Neuronal stem cell (in vitro differentiated cells): ENCODE measurements around the gene GIT2.

Experiments
- DNase-seq: peaks from one replicate; pipeline ENCODE4 v3.0.0-alpha.2; 2013; ENCODE audit warnings: low spot score
- H2AFZ ChIP-seq: one replicate; pipeline ENCODE4 v1.6.1; 2013; ENCODE audit warnings: mild to moderate bottlenecking, low read length, inconsistent platforms
- H2AK5ac ChIP-seq: 2 replicates; pipeline ENCODE4 v1.6.1; 2013; ENCODE audit warnings: low read depth, mild to moderate bottlenecking, inconsistent platforms, low read length, moderate library complexity, mixed read lengths
- H2BK120ac ChIP-seq: 2 replicates; pipeline ENCODE4 v1.6.1; 2013; ENCODE audit warnings: low read depth, mild to moderate bottlenecking, inconsistent platforms, low read length, moderate library complexity, mixed read lengths
- H2BK12ac ChIP-seq: one replicate; pipeline ENCODE4 v1.6.1; 2013; ENCODE audit warnings: low read length, inconsistent platforms
- H2BK15ac ChIP-seq: 2 replicates; pipeline ENCODE4 v1.6.1; 2013; ENCODE audit warnings: mild to moderate bottlenecking, low read length, inconsistent platforms, mixed read lengths
- H2BK5ac ChIP-seq: one replicate; pipeline ENCODE4 v1.6.1; 2013; ENCODE audit warnings: inconsistent platforms, mild to moderate bottlenecking, low read length, moderate library complexity
- H3K14ac ChIP-seq: one replicate; pipeline ENCODE4 v1.6.1; 2013; ENCODE audit warnings: low read length, inconsistent platforms
- H3K18ac ChIP-seq: 2 replicates; pipeline ENCODE4 v1.6.1; 2013; ENCODE audit warnings: low read length, inconsistent platforms
- H3K23ac ChIP-seq: 2 replicates; pipeline ENCODE4 v1.6.1; 2013; ENCODE audit warnings: low read depth, mild to moderate bottlenecking, mixed read lengths, low read length, inconsistent platforms; ENCODE audit not compliant: poor library complexity
- H3K27ac ChIP-seq: replicated peaks from 3 replicates; pipeline ENCODE4 v1.5.1; 2013; ENCODE audit warnings: low read length, inconsistent platforms
- H3K27me3 ChIP-seq, 3 experiments: 2 replicates each; pipeline ENCODE4 v1.6.1; 2013; ENCODE audit warnings: low read length in 3 of 3, mild to moderate bottlenecking in 2 of 3, inconsistent platforms in 1 of 3, low read depth in 1 of 3, mixed read lengths in 1 of 3, moderate library complexity in 1 of 3; ENCODE audit not compliant: control insufficient read depth in 3 of 3, insufficient read depth in 3 of 3
- H3K36me3 ChIP-seq, 2 donors: replicated peaks in 1 of 2; 2 replicates each; pipeline ENCODE4 v1.6.1; 2013; ENCODE audit warnings: low read length in 2 of 2; ENCODE audit not compliant: control insufficient read depth in 2 of 2, insufficient read depth in 2 of 2
- H3K4ac ChIP-seq: 2 replicates; pipeline ENCODE4 v1.6.1; 2013; ENCODE audit warnings: inconsistent platforms, mild to moderate bottlenecking, low read length, moderate library complexity
- H3K4me1 ChIP-seq, 2 donors: 1 replicate in 1 of 2; 2 replicates in 1 of 2; pipeline ENCODE4 v1.6.1; 2013; ENCODE audit warnings: low read length in 2 of 2, low read depth in 1 of 2; ENCODE audit not compliant: control insufficient read depth in 2 of 2, insufficient read depth in 1 of 2
- H3K4me2 ChIP-seq: one replicate; pipeline ENCODE4 v1.6.1; 2013; ENCODE audit warnings: mild to moderate bottlenecking, low read length, inconsistent platforms; ENCODE audit not compliant: insufficient read depth, poor library complexity, severe bottlenecking
- H3K4me3 ChIP-seq, 2 donors: 2 replicates each; pipeline ENCODE4 v1.5.1; 2013; ENCODE audit warnings: low read length in 2 of 2, mild to moderate bottlenecking in 2 of 2, inconsistent platforms in 1 of 2, moderate library complexity in 1 of 2
- H3K79me1 ChIP-seq: one replicate; pipeline ENCODE4 v1.6.1; 2013; ENCODE audit warnings: low read depth, mild to moderate bottlenecking, inconsistent platforms, low read length, moderate library complexity
- H3K9ac ChIP-seq: one replicate; pipeline ENCODE4 v1.6.1; 2013; ENCODE audit warnings: mild to moderate bottlenecking, low read depth, low read length, inconsistent platforms; ENCODE audit not compliant: poor library complexity
- H3K9me3 ChIP-seq, 2 donors: replicated peaks in 1 of 2; 2 replicates each; pipeline versions ENCODE3 to v1.6.1; 2013; ENCODE audit warnings: low read length in 2 of 2, mild to moderate bottlenecking in 2 of 2, inconsistent platforms in 1 of 2, low read depth in 1 of 2, mixed read lengths in 1 of 2, moderate library complexity in 1 of 2; ENCODE audit not compliant: control insufficient read depth in 2 of 2, insufficient read depth in 1 of 2
- H4K8ac ChIP-seq: one replicate; pipeline ENCODE4 v1.6.1; 2013; ENCODE audit warnings: low read depth, mild to moderate bottlenecking, inconsistent platforms, low read length, moderate library complexity
- H4K91ac ChIP-seq: one replicate; pipeline ENCODE4 v1.6.1; 2013; ENCODE audit warnings: low read length, low read depth, mild to moderate bottlenecking, inconsistent platforms; ENCODE audit not compliant: poor library complexity
- WGBS, 2 donors: extraction: QIAGEN DNeasy Blood & Tissue Kit; methylation state at CpG; one replicate each; pipeline ENCODE4 v1.1.7; 2013; ENCODE audit warnings: missing lambda C conversion rate in 2 of 2, mixed read lengths in 1 of 2; ENCODE audit not compliant: insufficient read length in 2 of 2, insufficient replicate concordance in 1 of 2; ENCODE audit errors: extremely low coverage in 2 of 2; 5-methylcytosine and 5-hydroxymethylcytosine counted together

The GIT2 gene

DNA sequence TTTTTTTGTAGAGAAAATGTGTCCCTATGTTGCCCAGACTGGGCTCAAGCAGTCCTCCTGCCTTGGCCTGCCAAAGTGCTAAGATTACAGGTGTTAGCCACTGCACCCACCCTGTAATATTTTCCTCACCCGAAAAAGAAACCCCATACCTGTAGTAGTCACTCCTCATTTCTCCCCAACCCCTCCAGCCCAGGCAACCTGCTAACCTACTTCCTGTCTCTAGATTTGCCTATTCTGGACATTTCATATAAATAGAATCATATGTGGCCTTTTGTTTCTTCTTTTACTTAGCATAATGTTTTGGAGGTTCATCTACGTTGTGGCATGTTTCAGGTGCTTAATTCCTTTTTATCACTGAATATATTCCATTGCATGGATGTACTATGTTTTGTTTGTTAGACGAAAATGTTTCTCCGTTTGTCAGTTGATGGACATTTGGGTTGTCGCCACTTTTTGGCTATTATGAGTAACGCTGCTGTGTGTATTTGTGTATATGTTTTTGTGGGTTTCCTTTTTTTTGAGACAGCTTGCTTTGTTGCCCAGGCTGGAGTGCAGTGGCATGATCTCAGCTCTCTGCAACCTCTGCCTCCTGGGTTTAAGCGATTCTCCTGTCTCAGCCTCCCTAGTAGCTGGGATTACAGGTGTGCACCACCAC lies 9.3 kb upstream of the GIT2 start:
- H3K27ac ChIP-seq, result no peak overlapping the region
- H2BK120ac ChIP-seq, result no peak overlapping the region
- H2BK12ac ChIP-seq, result no peak overlapping the region
- no peak overlapping the region for H3K4me3 ChIP-seq
- H3K9ac ChIP-seq, result no peak overlapping the region
- WGBS, 2 donors, result no CpG with 5 or more reads among the region's 7 CpGs
- no peak overlapping the region for H3K4ac ChIP-seq
- no peaks in the 10 kb centered on the region for H3K36me3 ChIP-seq
- no peak overlapping the region for H3K4me2 ChIP-seq
- no peak overlapping the region for H3K23ac ChIP-seq
- H2BK15ac ChIP-seq, result no peak overlapping the region
- H3K4me1 ChIP-seq, result no peaks in the 10 kb centered on the region
- H3K27me3 ChIP-seq, result peaks cover 0 to under 1% (median 0%) of the 10 kb centered on the region in 3 experiments
- no peak overlapping the region for H4K8ac ChIP-seq
- no peak overlapping the region for H3K14ac ChIP-seq
- H2AFZ ChIP-seq, result no peak overlapping the region
- DNase-seq, result no peak
- no peaks in the 10 kb centered on the region for H3K9me3 ChIP-seq
- H2AK5ac ChIP-seq, result no peak overlapping the region
- H2BK5ac ChIP-seq, result no peak overlapping the region
- no peak overlapping the region for H3K18ac ChIP-seq
- no peaks in the 10 kb centered on the region for H3K79me1 ChIP-seq
- H4K91ac ChIP-seq, result no peak overlapping the region

GRCh38 chr12:110004598-110004997 lies 8.4 kb upstream of the GIT2 start:
- Histone ChIP-seq H3K4me3 (no peak overlapping the region), H3K36me3 (no peaks in the 10 kb centered on the region), H3K4me2 (no peak overlapping the region), H2BK12ac (no peak overlapping the region), H3K9me3 (no peaks in the 10 kb centered on the region), H3K4ac (no peak overlapping the region), H3K27ac (no peak overlapping the region), H4K8ac (no peak overlapping the region), H2BK5ac (no peak overlapping the region), H3K4me1 (peaks cover 3 to 6% of the 10 kb centered on the region in 2 donors), H3K9ac (no peak overlapping the region), H3K79me1 (no peaks in the 10 kb centered on the region), H2AFZ (no peak overlapping the region), H3K18ac (no peak overlapping the region), H3K23ac (no peak overlapping the region), H2AK5ac (no peak overlapping the region), H2BK120ac (no peak overlapping the region), H2BK15ac (no peak overlapping the region), H3K27me3 (peaks cover 0 to 9% (median 0%) of the 10 kb centered on the region in 3 experiments), H3K14ac (no peak overlapping the region), H4K91ac (no peak overlapping the region)
- WGBS, 2 donors, result no CpG with 5 or more reads among the region's 4 CpGs
- DNase-seq, result no peak

- H3K27ac ChIP-seq, result no peak overlapping the region
- WGBS, 2 donors, result no CpG with 5 or more reads among the region's 8 CpGs
These were observed 6.7 kb upstream of the GIT2 start for GRCh38 chr12:110002676-110003515.

GRCh38 chr12:110001596-110001995 lies 5.4 kb upstream of the GIT2 start:
- H3K14ac ChIP-seq, result no peak overlapping the region
- H3K23ac ChIP-seq, result no peak overlapping the region
- no peak overlapping the region for H2AFZ ChIP-seq
- H3K27me3 ChIP-seq, result peaks cover 0 to 9% (median 0%) of the 10 kb centered on the region in 3 experiments
- no peak overlapping the region for H3K18ac ChIP-seq
- H3K79me1 ChIP-seq, result peaks cover 2% of the 10 kb centered on the region
- H3K9me3 ChIP-seq, result no peaks in the 10 kb centered on the region
- no peak overlapping the region for H3K27ac ChIP-seq
- no peak overlapping the region for H2AK5ac ChIP-seq
- H3K4me1 ChIP-seq, result peaks cover 6 to 7% of the 10 kb centered on the region in 2 donors
- H3K4me3 ChIP-seq, result no peak overlapping the region
- no peak overlapping the region for H4K8ac ChIP-seq
- DNase-seq, result no peak
- no peak overlapping the region for H4K91ac ChIP-seq
- H2BK5ac ChIP-seq, result no peak overlapping the region
- H2BK120ac ChIP-seq, result no peak overlapping the region
- no peak overlapping the region for H2BK15ac ChIP-seq
- no CpG with 5 or more reads among the region's 4 CpGs for WGBS, 2 donors
- H3K9ac ChIP-seq, result no peak overlapping the region
- H3K4ac ChIP-seq, result no peak overlapping the region
- H2BK12ac ChIP-seq, result no peak overlapping the region
- H3K4me2 ChIP-seq, result no peak overlapping the region
- H3K36me3 ChIP-seq, result no peaks in the 10 kb centered on the region

More at GRCh38 chr12:110002676-110003515, 6.7 kb upstream of the GIT2 start:
- no peak overlapping the region for H4K91ac ChIP-seq
- no peak overlapping the region for H3K4me2 ChIP-seq
- no peaks in the 10 kb centered on the region for H3K9me3 ChIP-seq
- no peak overlapping the region for H3K18ac ChIP-seq
- H3K9ac ChIP-seq, result no peak overlapping the region
- H2BK120ac ChIP-seq, result no peak overlapping the region
- H4K8ac ChIP-seq, result no peak overlapping the region
- no peak overlapping the region for H3K4me3 ChIP-seq
- DNase-seq, result no peak
- H2BK5ac ChIP-seq, result no peak overlapping the region
- no peak overlapping the region for H2AK5ac ChIP-seq
- H2BK12ac ChIP-seq, result no peak overlapping the region
- H3K4ac ChIP-seq, result no peak overlapping the region
- H2BK15ac ChIP-seq, result no peak overlapping the region
- peaks cover 0 to 9% (median 0%) of the 10 kb centered on the region in 3 experiments for H3K27me3 ChIP-seq
- H3K23ac ChIP-seq, result no peak overlapping the region
- H3K14ac ChIP-seq, result no peak overlapping the region
- H3K79me1 ChIP-seq, result peaks cover 2% of the 10 kb centered on the region
- no peaks in the 10 kb centered on the region for H3K36me3 ChIP-seq
- peaks cover 6 to 7% of the 10 kb centered on the region in 2 donors for H3K4me1 ChIP-seq
- H2AFZ ChIP-seq, result no peak overlapping the region
